ENCODE results near the gene DIP2A.

Gene DIP2A, protein sequence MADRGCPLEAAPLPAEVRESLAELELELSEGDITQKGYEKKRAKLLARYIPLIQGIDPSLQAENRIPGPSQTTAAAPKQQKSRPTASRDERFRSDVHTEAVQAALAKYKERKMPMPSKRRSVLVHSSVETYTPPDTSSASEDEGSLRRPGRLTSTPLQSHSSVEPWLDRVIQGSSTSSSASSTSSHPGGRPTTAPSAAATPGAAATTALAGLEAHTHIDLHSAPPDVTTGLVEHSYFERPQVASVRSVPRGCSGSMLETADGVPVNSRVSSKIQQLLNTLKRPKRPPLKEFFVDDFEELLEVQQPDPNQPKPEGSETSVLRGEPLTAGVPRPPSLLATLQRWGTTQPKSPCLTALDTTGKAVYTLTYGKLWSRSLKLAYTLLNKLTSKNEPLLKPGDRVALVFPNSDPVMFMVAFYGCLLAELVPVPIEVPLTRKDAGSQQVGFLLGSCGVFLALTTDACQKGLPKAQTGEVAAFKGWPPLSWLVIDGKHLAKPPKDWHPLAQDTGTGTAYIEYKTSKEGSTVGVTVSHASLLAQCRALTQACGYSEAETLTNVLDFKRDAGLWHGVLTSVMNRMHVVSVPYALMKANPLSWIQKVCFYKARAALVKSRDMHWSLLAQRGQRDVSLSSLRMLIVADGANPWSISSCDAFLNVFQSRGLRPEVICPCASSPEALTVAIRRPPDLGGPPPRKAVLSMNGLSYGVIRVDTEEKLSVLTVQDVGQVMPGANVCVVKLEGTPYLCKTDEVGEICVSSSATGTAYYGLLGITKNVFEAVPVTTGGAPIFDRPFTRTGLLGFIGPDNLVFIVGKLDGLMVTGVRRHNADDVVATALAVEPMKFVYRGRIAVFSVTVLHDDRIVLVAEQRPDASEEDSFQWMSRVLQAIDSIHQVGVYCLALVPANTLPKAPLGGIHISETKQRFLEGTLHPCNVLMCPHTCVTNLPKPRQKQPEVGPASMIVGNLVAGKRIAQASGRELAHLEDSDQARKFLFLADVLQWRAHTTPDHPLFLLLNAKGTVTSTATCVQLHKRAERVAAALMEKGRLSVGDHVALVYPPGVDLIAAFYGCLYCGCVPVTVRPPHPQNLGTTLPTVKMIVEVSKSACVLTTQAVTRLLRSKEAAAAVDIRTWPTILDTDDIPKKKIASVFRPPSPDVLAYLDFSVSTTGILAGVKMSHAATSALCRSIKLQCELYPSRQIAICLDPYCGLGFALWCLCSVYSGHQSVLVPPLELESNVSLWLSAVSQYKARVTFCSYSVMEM (N-terminal part only)

DNA sequence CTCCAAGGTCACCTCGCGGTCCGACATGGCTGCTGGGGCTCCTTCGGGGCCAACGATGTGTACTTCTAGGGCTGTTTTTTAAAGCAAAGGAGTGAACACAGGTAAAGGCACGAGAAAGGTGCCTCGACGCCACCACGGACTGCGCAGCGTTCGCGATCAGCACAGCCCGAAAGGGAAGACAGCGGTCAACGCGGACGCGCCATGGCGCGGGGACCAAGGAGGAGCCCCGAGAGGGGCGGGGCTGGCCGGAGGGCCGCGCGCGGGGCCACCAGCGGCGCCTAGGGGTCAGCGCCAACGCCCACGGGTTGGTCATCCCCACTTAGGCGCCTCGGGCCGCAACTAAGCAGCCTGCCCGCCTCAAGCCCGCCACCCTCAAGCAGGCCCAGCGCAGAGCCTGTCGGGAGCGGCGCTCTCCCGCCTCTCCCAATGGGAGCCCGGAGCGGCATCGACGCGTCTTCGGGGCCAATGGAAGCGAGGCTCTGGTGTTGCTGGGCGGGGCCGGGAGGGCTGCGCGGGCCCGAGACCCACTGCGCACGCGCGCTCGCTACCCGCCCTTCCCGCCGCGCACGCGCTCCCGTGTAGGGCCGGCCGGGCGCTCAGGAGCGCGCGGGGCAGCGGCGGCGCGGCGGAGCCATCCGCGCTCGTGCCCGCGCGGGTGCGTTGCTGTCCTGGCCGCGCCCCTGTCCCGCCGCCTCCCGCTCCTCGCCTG lies at the start of gene DIP2A:
Gene DIP2A, plus strand, starts transcription at position 577 of the 709 bp plus-strand sequence. CDS start 241 bp downstream, outside the sequence.
- FAIRE-seq: no peak

DNA sequence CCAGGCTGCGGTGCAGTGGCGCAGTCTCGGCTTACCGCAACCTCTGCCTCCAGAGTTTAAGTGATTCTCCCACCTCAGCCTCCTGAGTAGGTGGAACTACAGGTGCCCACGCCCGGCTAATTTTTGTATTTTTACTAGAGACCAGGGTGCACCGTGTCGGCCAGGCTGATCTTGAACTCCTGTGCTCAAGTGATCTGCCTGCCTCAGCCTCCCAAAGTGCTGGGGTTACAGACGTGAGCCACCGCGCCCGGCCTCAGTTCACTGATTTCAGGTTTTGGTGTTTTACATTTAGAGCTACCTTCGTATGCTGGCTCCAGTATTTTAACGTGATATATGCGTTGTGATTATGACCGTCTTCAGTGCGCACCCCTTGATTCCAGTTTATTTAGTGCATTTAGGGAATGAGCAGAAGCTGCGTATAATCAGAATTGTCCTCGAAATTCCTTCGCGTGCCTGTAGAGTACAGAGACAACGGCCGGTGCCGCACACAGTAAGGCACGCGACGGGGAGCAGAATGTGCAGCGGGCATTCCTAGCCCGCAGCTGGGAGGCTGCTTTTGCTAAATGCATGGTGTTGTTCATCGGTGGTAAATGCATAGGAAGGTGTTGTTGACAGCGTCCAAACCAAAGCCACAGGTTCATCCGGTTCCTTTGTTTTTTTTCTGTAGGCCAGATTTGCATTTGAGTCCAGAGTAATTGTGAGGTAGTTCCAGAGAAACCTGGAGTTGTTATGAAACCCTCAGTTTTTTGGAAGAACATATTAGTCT lies 48.9 kb upstream of the DIP2A start:
- FAIRE-seq: no peak

DNA sequence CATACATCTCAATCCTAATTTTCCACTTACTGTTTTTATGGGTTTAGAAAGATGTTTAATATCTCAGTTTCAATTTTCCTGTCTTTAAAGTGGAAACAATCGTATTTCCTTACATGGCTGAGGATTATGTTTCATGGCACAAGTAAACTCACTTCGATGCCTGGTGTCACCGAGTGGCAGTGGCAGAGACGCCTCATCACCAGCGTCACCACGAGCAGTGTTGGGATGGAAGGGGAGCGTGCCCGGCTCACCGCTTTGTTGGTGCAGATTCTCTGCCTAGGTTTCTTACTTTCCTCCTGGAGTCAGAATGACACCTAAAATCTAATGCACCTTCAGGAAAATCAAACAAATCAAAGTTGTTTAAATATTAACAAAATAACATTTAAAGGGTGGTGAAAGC lies 48.2 kb upstream of the DIP2A start:
- no peak for FAIRE-seq

DNA sequence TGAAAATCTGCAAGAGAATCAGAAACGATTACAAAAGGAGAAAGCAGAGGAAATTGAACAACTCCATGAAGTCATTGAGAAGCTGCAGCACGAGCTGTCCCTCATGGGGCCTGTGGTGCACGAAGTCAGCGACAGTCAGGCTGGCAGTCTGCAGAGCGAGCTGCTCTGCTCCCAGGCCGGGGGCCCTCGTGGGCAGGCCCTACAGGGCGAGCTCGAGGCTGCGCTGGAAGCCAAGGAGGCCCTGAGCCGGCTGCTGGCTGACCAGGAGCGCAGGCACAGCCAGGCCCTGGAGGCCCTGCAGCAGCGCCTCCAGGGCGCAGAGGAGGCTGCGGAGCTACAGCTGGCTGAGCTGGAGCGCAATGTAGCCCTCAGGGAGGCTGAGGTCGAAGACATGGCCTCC lies 47.5 kb upstream of the DIP2A start:
- FAIRE-seq: no peak

DNA sequence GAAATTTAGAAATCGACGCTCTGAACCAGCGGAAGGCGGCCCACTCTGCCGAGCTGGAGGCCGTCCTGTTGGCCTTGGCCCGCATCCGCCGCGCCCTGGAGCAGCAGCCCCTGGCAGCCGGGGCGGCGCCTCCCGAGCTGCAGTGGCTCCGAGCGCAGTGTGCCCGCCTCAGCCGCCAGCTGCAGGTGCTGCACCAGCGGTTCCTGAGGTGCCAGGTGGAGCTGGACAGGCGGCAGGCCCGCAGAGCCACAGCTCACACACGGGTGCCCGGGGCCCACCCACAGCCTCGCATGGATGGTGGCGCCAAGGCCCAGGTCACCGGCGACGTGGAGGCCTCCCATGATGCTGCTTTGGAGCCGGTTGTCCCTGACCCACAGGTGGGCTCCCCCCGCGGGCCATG lies 47.0 kb upstream of the DIP2A start:
- no peak for FAIRE-seq

DNA sequence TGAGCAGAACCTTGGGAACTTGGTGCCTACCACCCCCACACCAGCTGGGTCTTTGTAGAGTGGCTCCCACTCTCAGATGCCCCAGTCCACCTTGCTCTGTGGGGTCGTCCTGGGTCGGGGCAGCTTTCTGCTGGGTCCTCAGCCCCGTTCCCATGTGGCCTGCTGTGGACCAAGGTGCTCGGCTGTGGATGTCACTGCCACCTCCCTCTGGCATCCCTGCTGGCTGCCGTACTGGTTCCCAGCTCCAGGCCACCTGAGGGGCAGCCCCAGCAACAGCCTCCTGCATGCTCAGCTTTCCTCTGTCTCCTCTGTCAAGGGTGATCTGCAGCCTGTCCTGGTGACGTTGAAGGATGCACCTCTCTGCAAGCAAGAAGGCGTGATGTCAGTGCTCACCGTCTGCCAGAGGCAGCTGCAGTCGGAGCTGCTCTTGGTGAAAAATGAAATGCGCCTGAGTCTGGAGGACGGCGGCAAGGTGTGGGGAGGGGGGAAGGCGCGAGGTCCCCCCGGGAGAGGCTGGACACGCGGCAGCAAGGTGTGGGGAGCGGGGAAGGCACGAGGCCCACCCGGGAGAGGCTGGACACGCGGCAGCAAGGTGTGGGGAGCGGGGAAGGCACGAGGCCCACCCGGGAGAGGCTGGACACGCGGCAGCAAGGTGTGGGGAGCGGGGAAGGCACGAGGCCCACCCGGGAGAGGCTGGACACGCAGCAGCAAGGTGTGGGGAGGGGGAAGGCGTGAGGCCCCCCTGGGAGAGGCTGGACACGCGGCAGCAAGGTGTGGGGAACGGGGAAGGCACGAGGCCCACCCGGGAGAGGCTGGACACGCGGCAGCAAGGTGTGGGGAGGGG lies 45.9 kb upstream of the DIP2A start:
- FAIRE-seq: no peak

DNA sequence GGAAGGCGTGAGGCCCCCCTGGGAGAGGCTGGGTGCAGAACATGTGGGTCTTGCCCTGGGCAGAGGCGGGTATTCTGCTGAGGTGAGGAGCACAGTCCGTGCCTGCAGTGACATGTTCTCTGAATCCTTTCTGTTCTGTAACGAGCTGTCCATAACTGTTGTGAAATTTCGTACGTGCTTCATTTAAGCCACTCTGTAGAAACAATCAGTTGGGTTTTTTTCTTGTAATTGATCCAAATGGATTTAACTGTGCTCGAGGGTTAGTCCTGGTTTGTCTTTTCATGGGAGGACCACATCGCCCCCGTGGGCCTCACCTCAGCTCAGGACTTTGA lies 45.4 kb upstream of the DIP2A start:
- no peak for FAIRE-seq

DNA sequence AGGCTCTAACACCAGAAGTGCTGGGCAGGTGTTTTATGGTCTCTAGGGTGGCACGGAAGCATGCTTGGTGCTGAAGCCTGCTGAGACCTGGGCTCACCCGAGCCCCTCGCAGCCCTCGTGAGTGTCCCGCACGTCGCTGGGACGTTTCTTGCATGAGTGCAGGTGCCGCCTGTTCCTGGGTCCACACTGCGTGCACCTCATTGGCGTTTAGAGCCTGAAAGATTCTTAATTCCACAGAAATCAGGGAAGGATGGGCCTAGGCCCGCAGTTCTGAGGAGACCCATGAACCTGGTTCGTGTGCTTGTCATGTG lies 43.8 kb upstream of the DIP2A start:
- no peak for FAIRE-seq

DNA sequence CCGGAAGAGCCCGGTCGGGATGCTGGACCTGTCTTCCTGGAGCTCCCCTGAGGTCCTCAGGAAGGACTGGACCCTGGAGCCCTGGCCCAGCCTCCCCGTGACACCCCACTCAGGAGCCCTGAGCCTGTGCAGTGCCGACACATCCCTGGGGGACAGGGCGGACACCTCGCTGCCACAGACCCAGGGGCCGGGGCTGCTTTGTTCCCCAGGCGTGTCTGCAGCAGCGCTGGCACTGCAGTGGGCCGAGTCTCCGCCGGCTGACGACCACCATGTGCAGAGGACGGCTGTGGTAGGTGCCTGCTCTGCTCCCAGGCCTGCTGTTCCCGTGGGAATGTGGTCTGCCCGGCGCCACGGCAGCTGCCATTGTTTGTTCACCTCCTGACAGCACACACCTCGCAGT lies 42.1 kb upstream of the DIP2A start:
- FAIRE-seq: no peak

DNA sequence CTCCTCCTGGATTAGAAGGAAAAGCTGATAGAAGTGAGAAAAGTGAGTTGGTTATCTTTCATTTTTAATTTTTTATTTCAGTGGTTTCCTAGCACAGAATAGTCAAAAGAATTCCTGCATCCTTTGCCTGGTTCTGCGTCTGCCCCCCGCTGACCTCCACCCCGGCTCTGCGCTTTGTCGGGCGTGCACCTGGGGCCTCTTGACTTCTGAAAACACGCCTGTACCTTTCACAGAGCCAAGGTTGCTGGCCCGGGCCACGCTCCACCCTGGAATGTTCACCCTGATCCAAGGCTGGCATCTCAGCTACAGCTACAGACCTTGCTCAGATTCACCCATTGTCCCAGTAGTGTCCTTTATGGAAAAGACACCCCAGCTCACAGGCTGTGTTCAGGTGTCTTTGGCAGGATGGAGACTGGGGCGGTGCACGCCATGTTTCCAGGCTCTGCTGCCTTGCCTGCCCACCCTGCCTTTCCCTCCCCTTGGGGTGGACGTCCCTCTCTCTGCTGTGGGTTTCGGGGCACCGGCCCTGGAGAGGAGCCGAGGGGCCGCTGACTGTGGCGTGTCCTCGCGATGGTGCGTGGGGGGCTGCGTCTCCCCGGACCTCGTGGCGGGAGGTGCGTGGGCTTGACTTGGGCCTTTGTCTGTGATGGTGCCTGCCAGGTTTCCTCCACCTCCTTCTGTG lies 40.3 kb upstream of the DIP2A start:
- FAIRE-seq: no peak

DNA sequence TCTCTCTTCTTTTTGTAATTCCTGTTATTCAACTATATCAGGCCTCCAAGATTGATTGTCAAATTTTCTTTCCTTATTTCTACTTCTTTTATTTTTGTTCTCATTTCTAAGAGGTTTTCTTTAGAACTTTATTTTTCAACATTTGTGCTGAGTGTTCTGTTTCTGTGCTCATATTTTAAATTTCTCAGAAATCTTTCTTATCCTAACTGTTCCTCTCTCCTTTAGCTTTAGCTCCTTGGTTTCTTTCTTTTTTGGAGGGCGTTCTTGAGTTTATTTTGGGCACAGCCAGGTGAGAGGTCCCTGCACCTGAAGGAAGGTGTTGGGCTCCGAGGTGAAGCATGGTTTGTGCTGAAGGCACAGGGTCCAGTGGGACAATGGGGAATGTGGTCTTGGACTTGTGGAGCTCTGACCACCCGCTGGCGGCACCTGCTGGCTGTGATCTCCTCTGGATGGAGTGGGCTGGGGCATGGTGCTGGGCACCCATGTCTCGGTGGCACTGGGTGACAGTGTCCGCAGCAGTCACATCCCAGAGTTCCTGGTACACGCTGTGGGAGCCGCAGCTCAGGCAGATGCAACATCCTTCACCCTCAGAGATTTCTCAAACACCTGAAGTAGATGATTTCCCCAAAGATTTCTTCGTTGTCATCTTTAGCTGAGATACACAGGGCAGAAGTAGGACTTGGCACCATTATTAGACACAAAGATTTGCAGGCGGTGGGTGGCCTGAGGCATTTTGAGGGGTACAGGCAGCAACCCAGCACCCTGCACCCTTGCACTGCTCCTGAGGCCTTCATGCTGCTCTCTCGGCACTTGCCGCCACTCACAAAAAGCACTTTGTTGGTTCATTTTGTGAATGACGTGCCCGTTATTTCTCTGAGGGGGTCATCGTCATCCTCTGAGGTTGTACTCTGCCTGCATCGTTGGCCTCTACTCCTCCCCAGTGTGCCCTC lies 38.2 kb upstream of the DIP2A start:
- FAIRE-seq: no peak

DNA sequence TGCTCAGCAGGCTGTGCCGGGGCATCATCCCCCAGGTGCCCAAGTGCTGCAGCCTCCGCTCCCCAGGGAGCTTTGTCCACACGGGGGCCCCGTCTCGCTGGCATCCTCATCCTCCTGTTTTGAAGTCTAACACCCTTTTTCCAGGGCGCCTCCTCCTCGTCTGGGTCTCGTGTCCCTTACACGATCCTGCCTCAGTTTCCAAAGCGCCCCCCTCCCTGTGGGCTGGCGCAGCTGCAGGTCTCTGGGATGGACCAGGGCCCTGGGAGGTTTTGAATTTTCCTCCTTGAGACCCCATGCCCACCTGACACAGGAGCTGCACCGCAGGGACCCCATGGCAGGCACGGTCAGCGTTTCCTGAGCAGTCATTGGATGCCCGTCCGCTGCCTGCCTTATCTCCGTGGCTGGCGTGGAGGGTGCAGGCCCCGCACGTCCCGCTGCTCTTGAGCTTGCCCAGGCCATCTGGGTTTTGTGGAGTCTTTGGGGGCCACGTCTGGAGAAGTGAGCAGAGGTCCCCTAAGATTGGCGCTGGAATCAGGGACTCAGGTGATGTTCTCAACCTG lies 37.4 kb upstream of the DIP2A start:
- FAIRE-seq: no peak

DNA sequence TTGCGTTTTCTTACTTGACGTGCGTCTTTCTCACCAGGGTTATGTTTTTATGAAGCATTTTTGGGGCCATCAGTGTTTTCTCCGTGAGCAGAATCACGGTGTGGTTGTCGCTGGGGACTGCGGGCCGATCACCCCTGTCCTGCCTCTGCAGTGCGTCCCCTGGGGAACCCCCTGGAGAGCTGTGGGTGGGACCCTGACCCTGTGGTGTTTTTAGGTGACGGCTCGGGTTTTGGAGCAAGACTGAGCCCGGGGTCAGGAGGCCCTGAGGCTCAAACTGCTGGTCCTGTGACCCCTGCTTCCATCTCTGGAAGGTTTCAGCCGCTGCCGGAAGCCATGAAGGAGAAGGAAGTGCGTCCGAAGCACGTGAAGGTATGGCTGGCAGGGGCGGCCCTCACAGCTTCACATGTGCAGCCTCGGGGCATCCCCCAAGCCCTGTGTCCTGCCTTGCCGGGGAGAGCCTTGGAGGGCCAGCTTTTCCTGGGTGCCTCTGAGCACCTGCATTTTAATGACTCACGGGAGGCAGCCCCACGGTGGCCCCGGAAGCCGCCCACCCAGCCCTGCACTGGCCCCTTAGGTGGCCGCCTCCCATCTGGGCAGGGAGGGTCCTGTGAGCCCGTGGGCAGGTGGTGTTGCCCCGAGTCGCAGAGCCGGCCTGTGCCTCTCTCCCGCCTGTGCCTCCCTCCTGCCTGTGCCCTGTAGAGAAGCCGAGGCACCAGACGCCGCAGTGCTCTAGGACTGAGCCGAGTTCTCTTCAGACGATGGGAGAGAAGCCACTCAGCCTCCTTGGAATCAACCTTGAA lies 36.7 kb upstream of the DIP2A start:
- FAIRE-seq: no peak

DNA sequence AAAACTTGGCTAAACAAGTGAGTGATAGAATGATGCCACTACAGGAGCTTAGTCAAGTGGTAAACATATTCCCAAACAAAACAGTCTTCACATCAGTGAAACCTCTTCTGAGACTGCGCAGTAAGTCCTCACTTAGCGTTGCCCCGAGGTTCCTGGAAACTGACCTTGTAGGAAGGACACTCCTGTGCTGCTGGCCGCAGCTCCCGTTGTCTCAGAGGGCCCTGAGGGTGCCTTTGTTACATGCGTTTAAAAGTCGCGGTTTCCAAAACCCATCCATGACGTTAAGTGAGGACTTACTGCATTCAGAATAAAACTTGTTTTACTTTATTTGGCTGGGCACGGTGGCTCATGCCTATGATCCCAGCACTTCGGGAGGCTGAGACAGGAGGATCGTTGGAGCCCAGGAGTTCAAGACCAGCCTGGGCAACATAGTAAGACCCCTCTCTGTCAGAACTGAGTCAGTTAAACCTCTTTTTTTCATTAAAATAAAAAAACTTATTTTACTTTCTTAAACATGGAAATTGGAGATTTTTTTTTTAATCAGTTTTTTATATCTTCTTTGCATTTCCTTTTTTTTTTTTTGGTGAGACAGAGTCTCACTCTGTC lies 36.0 kb upstream of the DIP2A start:
- no peak for FAIRE-seq

DNA sequence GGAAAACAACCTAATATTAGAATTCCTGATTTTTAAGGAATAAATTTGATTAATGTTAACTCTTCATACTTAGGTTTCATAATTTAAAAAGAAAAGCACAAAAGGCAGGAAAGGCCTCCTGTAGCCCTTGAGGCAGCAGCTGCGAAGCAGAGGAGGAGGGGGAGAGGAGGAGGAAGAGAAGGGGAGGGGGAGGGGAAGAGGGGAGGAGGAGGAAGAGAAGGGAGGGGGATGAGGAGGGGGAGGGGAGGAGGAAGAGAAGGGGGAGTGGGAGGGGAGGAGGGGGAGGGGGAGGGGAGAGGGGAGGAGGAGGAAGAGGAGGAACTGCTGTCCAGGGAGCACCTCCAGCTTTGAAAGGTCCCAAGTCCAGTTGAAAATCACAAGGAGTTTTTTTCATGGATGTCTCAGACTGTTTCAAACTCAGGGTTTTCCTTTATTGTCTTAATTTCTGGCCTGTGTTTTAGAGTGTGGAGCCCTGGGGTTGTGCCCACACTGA lies 35.1 kb upstream of the DIP2A start:
- no peak for FAIRE-seq

DNA sequence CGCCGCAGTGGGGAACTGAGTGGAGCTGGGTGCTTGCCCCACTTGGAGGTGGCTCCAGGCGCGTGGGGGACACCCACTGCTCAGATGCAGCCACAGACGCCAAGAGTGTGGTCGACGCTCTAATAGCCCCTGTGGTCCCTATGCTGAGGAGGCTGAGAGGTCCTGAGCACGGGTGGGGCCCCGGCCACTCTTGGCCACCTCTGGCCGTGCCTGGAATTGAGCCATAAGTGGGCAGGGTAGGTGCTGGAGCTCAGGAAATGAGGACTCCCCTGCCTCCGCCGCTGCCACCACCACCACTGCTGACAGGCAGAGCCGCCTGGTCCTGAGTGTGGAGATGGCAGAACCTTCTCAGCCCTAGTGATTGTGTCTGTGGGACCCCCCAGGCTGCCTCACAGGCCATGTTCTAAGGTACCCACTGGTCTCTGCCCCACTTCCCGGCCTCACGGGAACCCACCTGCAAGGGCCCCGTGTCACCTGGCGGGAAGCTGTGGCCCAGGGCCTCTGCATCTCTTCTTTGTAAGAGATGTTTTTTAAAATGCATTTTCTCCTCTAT lies 34.6 kb upstream of the DIP2A start:
- FAIRE-seq: no peak

DNA sequence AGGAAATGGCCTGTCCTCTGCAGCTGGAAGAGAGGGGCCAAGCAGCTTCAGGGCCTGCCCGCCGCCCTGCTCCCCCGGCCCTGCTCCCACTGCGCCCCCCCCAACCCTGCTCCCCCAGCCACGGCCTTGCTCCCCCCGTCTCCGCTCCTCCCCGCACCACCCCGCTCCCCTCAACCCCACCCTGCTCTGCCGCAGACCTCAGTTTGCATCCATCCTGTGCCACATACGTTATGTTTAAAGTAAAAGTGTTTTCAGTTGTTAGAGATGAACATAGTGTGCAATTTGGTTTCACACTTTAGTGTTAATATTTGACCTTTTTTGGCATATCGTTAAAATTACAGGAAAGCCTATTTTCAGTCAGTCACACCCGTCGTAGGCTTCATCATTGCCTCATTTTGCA lies 34.1 kb upstream of the DIP2A start:
- FAIRE-seq: no peak
